Mononuclear cell (primary cell): ENCODE measurements around the gene EPC2. TPM values are rescaled to one million over a fixed set of nuclear protein-coding genes. Genes with fewer than 3 reads are reported as not detected.

Experiments used
- H3K27me3 ChIP-seq: 2 replicates; pipeline ENCODE4 v1.6.0; 2011; ENCODE audit warnings: low read length, control low read depth; ENCODE audit not compliant: insufficient read depth
- H3K4me1 ChIP-seq: 2 replicates; pipeline ENCODE4 v1.5.1; 2011; ENCODE audit warnings: mild to moderate bottlenecking, low read length, control low read depth; ENCODE audit not compliant: insufficient read depth
- H3K4me3 ChIP-seq: 2 replicates; pipeline ENCODE4 v1.5.1; 2011; ENCODE audit warnings: mild to moderate bottlenecking, low read length, moderate library complexity
- H3K9me3 ChIP-seq: 2 replicates; pipeline ENCODE4 v1.5.1; 2011; ENCODE audit warnings: low read depth, mild to moderate bottlenecking, control low read depth, low read length
- total RNA-seq: library from RNA; depleted of rRNA; stranded (reverse); fragments of >200 nt; gene quantifications from one replicate; pipeline ENCODE4 v1.2.3, GENCODE V29; 2012

EPC2 gene
- total RNA-seq, 1 donor: 95.3 TPM

DNA sequence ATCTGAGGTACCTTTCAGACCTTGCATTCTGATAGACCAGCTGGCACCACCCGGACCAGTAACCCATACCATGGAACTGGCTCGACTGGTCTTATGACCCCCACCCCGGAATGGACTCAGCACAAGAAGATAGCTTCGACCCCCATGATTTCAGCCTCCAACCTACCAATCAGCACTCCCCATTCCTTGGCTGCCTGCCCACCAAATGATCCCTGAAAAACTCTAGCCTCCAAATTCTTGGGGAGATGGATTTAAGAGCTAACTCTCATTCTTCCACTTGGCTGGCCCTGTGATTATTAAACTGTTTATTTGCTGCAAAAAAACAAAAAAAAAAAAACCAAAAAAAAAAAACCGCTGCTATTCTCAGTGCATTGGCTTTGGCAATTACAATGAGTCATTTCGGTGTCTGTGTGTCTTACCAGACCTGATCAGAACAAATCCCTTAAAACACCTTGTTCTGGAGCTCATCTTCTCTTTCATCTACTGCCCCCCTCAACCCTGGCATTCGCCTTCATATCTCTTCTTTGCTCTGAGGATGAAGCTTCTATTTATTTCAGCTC lies 170.4 kb downstream of the EPC2 start:
- peaks cover 9% of the 10 kb centered on the region for H3K27me3 ChIP-seq
- H3K4me1 ChIP-seq: no peaks in the 10 kb centered on the region
- H3K9me3 ChIP-seq: no peaks in the 10 kb centered on the region
- no peak overlapping the region for H3K4me3 ChIP-seq

DNA sequence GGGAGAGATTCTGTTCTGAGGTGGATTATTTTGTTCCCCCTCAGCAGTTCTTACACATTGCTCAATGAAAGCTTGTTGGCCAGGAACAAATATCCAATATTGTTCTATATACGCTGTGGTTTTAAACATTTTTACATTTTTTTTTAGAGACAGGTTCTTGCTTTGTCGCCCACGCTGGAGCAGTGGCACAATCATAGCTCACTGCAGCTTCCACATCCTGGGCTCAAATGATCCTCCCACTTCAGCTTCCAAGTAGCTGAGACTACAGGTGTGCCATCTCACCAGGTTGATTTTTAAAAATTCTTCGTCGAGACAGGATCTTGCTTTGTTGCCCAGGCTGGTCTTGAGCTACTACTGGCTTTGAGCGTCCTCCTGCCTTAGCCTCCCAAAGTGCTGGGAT lies 171.6 kb downstream of the EPC2 start:
- H3K9me3 ChIP-seq: no peaks in the 10 kb centered on the region
- no peaks in the 10 kb centered on the region for H3K4me1 ChIP-seq
- peaks cover 9% of the 10 kb centered on the region for H3K27me3 ChIP-seq
- H3K4me3 ChIP-seq: no peak overlapping the region

GRCh38 chr2:148817210-148817708 lies 172.7 kb downstream of the EPC2 start:
- no peaks in the 10 kb centered on the region for H3K9me3 ChIP-seq
- no peak overlapping the region for H3K4me3 ChIP-seq
- no peaks in the 10 kb centered on the region for H3K4me1 ChIP-seq
- peaks cover 9% of the 10 kb centered on the region for H3K27me3 ChIP-seq

- Histone ChIP-seq H3K4me1 (no peaks in the 10 kb centered on the region), H3K9me3 (no peaks in the 10 kb centered on the region), H3K4me3 (no peak overlapping the region), H3K27me3 (peaks cover 9% of the 10 kb centered on the region)
These were observed 174.6 kb downstream of the EPC2 start for GRCh38 chr2:148819019-148819585.

DNA sequence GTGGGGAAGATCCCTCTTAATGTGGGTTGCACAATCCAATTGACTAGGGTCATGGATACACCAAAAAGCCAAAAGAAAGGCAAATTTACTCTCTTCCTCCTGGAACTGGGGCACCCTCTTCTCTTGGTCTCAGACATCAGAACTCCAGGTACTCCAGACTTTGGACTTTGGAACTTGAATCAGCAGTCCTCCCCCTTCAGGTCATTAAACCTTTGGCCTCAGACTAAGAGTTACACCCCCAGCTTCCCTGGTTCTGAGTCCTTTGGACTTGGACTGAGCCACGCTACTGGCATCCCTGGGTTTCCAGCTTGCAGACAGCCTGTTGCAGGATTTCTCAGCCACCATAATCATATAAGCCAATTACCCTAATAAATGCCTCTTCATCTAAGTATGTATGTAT lies 179.6 kb downstream of the EPC2 start:
- Histone ChIP-seq H3K9me3 (no peaks in the 10 kb centered on the region), H3K4me1 (no peaks in the 10 kb centered on the region), H3K27me3 (peaks cover 2% of the 10 kb centered on the region), H3K4me3 (no peak overlapping the region)

GRCh38 chr2:148826791-148827190 lies 182.2 kb downstream of the EPC2 start:
- Histone ChIP-seq H3K4me1 (no peaks in the 10 kb centered on the region), H3K4me3 (no peak overlapping the region), H3K27me3 (no peaks in the 10 kb centered on the region), H3K9me3 (no peaks in the 10 kb centered on the region)

DNA sequence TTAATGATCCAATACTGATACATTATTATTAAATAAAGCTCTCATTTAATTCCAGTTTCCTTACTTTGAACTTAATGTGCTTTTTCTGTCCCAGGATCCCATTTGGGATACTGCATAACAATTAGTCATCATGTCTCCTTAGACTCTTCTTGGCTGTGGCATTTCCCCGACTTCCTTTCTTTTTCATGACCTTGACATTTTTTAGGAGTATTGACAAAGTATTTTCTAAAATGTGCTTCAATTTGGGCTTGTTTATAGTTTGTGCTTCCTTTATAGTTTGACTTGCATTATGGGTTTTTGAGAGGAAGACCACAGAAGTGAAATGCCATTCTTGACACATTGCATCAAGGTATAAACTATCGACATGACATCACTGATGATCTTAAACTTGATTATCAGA lies 184.4 kb downstream of the EPC2 start:
- Histone ChIP-seq H3K9me3 (no peaks in the 10 kb centered on the region), H3K27me3 (no peaks in the 10 kb centered on the region), H3K4me1 (no peaks in the 10 kb centered on the region), H3K4me3 (no peak overlapping the region)

DNA sequence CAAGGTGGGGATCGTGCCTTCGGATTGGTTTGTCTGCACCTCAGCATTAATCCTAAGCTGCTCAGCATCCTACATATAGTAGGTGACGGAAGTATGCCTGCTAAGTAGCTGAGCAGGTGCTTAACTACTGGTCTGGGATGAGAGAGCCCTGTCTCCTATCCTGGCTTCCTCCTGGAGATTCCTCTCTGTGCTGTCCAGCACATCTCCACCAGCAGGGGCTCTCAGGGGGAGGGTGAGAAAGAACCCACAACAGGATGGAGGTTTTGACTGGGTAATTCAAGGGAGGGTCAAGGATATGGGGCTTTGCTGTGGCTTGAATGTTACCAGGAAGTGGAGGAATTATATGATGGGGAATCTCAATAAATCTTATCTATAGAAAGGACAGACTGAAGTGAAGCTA lies 185.1 kb downstream of the EPC2 start:
- no peaks in the 10 kb centered on the region for H3K4me1 ChIP-seq
- no peak overlapping the region for H3K4me3 ChIP-seq
- H3K27me3 ChIP-seq: no peaks in the 10 kb centered on the region
- no peaks in the 10 kb centered on the region for H3K9me3 ChIP-seq

- no peaks in the 10 kb centered on the region for H3K9me3 ChIP-seq
- H3K4me1 ChIP-seq: no peaks in the 10 kb centered on the region
- H3K4me3 ChIP-seq: no peak overlapping the region
- no peaks in the 10 kb centered on the region for H3K27me3 ChIP-seq
These were observed 188.1 kb downstream of the EPC2 start for GRCh38 chr2:148832637-148833036.

Other genes with a start within 250 kb of the EPC2 start
- 4.4 TPM for gene KIF5C, start 230.5 kb downstream of the EPC2 start, total RNA-seq